ENCODE data around the gene PUM2. TPM values are rescaled to one million over a fixed set of nuclear protein-coding genes. Genes with fewer than 3 reads are reported as not detected.
"Not testable (repeated sequence)": the region's sequence is repeated elsewhere in the genome, so short reads cannot be mapped to it uniquely, and the experiment has no call there.

The PUM2 gene
- polyA plus RNA-seq, 10 donors = 48.5 to 73.3 (median 61.9) TPM

GRCh38 chr2:20371323-20372025, 20.8 kb upstream of the PUM2 start:
- DNase-seq = peak in 1 of 3 donors; percentile 60

DNA sequence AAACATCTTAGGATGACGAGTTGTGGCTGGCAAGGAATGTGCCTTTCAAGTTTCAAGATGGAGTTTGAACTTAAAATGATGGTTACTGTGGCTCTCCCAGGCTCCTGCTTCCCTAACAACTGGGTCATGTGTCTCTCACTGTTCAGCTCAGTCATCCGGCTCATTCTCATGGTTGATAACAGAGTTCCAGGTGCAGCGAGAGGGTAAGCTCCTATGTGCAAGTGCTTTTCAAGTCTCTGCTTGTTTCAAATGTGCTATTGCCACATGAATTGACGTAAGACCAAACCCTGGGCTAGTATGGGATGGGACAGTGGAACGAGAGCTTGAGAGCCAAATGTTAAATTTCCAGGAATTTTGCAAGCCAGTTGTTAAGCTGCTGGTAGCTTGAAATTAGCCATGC, 19.5 kb upstream of the PUM2 start:
- DNase-seq = peak in 1 of 3 donors; percentile 38

DNA sequence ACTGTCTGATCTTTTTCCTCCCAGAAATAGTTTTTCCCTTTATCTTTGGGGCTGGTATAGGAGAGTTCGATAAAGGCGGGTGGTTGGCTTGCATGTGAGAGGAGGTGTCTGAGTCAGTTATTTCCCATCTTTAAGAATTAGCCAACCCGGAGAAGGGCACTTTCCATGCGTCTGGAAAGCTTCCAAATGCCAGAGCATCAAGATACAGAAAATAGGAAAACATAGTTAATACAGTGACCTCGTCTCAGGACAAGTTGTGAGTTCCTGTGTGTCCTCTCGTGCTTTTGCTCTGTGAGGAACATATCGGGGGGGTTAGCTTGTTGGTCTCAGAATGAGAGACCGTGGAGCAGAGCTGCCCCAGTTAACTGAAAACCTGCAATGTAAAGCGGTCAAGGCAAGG, 18.7 kb upstream of the PUM2 start:
- DNase-seq = no peak

DNA sequence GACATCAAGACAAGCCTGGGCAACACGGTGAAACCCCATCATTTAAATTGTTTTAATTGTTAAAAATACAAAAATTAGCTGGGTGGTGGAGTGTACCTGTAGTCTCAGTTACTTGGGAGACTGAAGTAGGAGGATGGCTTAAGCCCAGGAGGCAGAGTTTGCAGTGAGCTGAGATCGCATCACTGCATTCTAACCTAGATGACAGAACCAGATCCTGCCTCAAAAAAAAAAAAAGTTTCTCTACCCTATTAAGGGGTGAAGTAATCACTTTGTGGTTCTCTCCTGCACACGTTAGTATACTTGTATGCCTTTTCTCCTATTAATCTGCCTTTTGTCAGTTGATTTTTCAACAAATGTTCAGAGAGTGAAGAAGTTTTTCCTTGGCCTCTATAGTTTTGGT, 18.1 kb upstream of the PUM2 start:
- no peak for DNase-seq

- DNase-seq = not testable (repeated sequence)
These were observed 17.3 kb upstream of the PUM2 start for GRCh38 chr2:20367929-20368328.

GRCh38 chr2:20366672-20367116, 16.1 kb upstream of the PUM2 start:
- DNase-seq = no peak

DNA sequence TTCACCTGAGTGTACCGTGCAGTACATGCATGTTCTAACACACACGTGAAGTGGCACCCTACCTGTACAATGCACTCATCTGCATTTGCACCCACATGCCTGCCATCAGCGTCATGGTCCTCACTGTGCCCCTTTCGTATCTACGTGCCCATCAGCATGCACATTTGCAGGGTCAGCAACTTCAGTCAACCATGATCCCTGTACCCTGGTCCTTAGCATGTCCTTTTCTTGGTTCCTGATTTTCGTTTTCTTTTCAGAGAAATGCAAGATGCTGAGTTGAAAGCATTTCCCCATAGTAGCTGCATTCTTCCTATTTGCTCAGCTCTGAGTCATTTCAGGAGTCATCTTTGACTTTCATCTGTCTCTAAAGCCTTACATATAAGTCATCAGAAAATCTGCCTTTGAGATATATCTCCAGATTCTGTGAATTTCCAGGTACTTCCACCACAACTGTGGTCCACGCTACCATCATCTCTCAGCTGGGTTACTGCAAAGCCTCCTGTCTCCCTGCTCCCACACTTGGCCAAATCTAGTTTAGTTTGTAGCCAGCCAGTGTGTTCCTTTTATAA, 14.7 kb upstream of the PUM2 start:
- DNase-seq = no peak

DNA sequence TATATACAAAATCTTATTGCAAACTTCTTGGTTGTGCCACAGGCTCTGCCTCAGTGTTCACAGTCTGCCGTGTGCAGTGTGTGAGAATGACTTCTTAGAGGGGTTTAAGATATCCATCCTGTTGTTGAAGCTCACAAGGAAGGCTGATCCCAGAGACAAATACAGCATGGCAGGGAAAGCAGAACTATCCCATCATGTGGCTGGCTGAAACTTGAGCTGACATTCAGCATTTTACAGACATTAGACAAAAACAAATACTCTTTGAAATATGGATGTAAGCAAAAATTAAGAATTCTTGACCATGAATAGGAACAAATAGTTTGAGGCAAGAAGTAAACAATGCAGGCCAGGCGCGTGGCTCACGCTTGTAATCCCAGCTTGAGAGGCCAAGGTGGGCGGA, 12.9 kb upstream of the PUM2 start:
- DNase-seq = no peak

- no peak for DNase-seq
These were observed 12.2 kb upstream of the PUM2 start for GRCh38 chr2:20362701-20363435.

- DNase-seq = no peak
These were observed 11.2 kb upstream of the PUM2 start for GRCh38 chr2:20361893-20362292.

- no peak for DNase-seq
These were observed 8.5 kb upstream of the PUM2 start for GRCh38 chr2:20359096-20359495.

- DNase-seq = no peak
These were observed 7.2 kb upstream of the PUM2 start for GRCh38 chr2:20357638-20358389.

DNA sequence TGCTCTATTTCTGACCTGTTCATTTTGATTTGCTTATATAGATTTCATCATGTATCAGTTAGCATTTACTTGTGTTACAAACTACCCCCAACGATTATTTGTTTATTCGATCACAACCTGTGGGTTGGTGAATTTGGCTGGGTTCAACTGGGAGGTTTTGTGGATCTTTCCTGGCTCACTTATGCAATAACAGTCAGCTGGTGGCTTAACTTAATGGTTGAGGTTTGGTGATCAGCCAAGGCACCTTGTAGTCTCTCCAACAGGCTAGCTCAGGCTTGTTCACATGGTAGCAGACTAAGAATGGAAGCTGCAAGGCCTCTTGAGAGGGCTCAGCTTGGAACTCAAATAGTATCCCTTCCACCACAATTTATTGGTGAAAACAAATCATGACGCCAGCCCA, 5.4 kb upstream of the PUM2 start:
- peak in 1 of 3 donors; percentile 43 for DNase-seq

DNA sequence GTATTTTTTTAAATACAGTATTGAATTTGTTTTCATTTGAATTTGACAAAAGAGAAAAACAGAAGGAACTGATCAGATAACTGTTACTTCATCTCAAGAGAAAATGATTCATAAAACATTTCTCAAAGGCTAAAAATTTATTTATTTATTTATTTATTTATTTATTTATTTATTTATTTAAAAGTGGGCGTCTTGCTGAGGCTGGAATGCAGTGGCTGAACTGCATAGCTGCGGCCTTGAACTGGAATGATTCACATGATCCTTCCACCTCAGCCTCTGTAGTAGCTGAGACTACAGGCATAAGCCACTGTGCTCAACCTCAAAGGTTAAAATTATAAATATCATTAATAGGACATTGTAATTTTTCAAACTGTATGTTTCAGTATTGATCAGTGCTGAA, 4.5 kb upstream of the PUM2 start:
- DNase-seq = no peak

DNA sequence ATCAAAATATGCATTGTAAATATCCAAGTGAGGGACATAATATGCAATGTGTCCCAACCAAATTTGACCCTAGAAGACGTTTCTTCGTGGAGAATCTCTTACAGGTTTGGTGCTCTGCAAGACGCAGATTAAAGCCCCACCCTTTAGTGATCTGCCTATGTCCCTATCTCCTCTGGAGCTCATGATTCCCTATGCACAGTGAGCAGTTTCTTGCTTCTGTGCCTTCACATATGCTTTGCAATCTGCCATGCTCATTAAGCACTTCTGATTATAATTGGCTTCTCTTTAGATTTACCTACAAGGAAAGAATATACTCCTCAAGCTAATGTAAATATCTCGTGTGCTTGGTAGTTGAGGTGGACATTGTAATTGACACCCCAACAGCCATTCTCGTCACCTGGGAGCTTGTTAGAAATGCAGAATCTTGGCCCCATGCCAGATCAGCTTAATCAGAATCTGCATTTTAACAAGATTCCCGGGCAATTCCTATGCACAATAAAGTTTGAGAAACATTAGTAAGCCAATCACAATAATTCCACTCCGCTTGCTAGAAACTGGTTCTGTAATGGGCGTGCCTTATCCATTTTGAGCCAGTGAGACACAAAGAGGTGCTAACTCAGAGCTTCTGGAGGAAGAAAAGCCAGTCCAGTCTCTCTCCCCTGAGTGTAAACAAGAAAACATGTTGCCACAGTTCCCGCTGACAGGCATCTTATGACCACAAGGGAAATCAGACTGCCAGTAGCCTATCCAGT, 2.8 kb upstream of the PUM2 start:
- no peak for DNase-seq

GRCh38 chr2:20352581-20353216, 2.1 kb upstream of the PUM2 start:
- peak in 1 of 3 donors; percentile 30 for DNase-seq

DNA sequence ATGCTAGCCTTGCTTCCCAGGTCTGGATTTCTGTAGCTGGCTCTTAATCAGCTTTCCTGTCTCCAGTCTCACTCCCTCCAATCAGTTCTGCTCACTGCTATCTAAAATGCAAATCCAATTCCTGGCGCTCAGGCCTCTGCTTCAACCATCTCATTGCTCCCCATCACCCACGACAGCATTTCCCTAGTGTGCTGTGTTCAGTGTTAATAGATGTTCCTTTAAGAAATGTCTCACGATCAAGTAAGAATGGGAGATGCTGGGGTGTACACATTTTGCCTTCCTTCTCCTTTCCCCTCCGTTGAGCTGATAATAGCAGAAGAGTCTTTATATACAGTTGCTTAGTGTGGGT, 1.6 kb upstream of the PUM2 start:
- DNase-seq = no peak

DNA sequence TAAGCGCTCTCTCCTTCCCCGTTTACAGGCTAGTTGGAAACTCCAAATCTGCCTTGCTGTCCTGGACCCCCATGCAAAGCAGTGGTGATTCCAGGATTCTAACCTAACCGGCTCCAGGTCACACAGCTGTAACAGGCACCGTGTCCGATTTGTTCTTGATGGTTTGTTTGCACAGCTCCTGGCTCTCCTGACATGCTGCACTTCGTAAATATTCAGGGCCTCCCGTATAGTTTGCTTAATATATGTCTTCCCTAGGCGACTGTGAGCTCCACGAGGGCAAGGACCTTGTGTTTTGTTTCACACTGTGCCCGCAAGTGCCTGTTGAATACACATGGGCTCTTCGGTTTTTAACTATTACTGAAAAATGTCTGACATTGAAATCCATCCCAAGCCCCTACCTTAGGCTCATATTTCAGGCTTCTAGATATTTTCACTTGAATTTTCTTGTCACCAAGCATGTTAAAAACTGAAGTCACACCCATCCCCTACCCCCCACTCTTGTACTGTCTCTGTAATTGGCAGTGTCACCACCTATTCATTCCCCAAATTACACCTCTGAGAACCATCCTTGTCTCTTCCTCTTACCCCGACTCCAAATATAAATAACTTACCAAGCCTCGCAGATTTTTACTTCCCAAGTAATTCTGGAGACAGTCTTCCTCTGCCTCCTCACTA, 1.0 kb upstream of the PUM2 start:
- no peak for DNase-seq

DNA sequence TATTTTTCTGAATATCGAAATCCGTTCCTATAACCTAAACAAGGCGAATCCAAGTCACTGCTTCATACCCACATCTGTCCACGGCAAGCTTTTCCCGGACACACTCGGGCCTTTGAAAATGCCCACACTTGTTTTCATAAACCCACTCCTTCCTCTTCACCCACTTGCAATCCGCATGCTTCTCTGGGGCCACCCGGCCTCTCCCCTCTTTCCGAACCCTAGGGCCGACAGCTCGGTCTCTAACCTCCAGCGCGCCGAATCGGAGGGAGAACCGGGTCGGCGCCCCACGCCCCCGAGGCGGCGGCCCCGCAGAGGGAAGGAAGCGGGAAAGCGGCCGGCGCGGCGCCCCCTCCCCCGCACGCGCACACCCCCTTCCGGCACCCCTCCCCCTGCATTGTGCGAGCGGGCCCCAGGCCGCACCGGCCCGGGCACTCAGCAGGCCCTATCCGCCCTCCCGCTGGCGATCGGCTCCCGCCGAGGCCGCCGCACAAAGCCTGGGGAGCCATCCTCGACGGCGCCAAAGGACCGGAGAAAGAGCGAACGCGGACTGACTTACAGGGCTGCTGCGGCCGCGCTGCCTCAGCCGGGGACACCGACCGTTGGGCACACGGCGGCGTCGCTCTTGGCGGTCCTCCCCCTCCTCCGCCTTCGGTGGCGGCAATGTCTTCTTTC, 467 bp downstream of the PUM2 start:
- DNase-seq = peak in 2 of 3 donors; percentile 68 to 92

- no peak for DNase-seq
These were observed 1.1 kb downstream of the PUM2 start for GRCh38 chr2:20349513-20349921.

Measured in muscle of back (tissue), 11 donors.